ENCODE measurements around the gene ST8SIA2.

DNA sequence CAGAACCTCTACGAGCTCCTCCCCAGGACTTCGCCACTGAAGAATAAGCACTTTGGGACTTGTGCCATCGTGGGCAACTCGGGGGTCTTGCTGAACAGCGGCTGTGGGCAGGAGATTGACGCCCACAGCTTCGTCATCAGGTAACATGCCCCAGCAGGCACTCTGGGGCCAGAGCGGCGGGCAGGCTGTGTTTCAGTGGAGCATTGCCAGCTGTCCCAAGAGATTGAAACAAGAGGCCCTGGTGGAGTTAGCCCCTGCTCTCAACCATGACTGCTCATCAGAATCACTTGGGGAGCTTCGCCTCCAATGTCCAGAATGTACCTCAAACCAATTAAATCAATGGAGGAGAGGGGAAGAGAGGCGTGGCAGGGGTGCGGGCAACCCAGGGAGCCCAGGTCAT lies 44.8 kb downstream of the ST8SIA2 start:
- TF ChIP-seq POLR2AphosphoS5 (IDR thresholded peaks at IDR 0.05; ENCODE audit: borderline replicate concordance, low read depth, low read length) (no peak), EZH2 (IDR thresholded peaks at IDR 0.05) (no peak)

Data from SK-N-MC (cell line).